NCI-H2171 (cell line): ENCODE data around the gene EXOC1L.
"Not testable (repeated sequence)": the region's sequence is repeated elsewhere in the genome, so short reads cannot be mapped to it uniquely, and the experiment has no call there.

ENCODE experiments used
- DNase-seq: peaks from one replicate; lab custom pipeline; 2025; lab: John Stamatoyannopoulos, UW

EXOC1L gene

DNA sequence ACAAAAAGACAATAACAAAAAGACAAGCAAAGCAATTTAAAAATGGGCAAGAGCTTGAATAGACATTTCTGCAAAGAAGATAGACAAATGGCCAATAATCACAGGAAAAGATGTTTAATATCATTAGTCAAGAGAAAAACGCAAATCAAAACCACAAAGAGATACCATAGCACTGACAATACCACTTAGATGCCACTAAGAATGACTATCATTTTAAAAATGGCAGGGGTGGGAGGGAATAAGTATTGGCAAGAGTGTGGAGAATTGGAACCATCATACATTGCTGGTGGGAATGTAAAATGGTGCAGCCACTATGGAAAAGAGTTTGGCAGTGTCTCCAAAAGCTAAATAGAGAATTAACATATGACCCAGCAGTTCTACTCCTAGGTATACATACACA, 18.8 kb downstream of the EXOC1L start:
- DNase-seq, result no peak

DNA sequence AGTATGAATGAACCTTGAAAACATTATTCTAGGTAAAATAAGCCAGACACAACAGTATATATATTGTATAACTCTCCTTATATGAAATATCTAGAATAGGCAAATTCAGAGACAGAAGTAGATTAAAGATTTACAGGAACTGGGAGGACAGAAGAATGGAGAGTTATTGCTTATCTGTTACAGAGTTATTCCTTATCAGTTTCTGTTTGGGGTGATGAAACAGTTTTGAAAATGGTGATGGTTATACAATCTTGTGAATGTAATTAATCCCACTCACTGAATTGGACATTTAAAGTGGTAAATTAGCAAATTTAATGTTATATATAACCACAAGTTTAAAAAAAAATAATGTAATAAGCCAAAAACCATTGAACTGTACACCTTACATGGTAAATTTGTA, 19.4 kb downstream of the EXOC1L start:
- no peak for DNase-seq

DNA sequence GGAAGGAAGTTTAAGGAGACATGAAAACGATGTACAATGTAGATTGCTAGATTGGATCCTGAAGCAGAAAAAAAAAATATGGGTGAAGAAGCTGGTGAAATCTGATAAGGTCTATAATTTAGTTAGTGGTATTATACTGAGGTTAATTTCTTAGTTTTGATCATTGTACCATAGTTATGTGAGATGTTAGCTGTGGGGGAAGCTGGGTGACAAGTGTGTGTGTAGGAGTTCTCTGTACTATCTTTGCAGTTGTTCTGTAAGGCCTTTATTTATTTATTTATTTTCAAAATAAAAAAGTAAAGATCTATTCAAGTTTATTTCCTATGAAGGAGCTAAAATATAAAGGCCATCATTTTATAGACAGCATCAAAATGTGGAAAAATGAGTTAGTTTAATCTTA, 21.4 kb downstream of the EXOC1L start:
- no peak for DNase-seq

DNA sequence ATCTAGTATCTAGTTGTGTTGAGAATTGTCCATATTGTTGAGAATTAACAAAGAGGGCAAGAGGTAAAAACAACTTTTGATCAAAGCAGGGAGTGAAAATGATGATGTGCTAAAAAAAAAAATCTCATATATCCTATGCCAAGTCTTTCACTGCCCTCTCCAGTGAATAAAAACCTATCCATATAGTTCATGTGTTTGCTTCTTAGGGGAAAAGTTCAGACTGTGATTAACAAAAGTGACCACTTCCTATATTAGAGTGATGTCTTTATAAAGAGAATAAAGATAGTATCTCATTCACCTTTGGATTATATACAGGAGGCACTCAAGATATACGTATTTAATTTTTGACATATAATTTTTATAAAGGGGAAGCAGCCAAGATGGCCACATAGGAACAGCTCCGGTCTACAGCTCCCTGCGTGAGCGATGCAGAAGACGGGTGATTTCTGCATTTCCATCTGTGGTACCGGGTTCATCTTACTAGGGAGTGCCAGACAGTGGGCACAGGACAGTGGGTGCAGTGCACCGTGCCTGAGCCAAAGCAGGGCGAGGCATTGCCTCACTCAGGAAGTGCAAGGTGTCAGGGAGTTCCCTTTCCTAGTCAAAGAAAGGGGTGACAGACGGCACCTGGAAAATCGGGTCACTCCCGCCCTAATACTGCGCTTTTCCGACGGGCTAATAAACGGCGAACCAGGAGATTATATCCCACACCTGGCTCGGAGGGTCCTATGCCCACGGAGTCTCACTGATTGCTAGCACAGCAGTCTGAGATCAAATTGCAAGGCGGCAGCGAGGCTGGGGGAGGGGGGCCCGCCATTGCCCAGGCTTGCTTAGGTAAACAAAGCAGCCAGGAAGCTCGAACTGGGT, 22.0 kb downstream of the EXOC1L start:
- not testable (repeated sequence) for DNase-seq

DNA sequence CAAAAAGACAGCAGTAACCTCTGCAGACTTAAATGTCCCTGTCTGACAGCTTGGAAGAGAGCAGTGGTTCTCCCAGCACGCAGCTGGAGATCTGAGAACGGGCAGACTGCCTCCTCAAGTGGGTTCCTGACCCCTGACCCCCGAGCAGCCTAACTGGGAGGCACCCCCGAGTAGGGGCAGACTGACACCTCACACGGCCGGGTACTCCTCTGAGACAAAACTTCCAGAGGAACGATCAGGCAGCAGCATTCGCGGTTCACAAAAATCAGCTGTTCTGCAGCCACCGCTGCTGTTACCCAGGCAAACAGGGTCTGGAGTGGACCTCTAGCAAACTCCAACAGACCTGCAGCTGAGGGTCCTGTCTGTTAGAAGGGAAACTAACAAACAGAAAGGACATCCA, 22.7 kb downstream of the EXOC1L start:
- DNase-seq, result not testable (repeated sequence)

DNA sequence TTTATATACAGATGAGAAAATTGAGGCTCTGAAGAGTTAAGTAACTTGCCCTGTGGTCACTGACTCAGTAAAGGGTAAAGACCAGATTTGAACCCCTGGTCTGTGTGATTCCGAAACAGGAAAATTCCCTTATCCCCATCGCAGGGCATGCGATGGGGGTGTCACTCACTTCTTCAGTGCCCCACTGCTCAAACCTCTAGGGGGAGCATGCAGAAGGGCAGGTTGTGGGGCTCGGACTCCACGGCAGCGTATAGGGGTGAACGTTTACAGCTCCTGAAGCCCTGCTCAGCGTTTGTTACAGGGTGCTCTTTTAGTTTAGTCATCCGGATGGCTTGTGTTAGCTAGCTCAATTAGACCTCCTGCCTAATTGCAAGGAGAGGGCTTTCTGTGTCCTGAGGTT, 30.1 kb downstream of the EXOC1L start:
- no peak for DNase-seq

DNA sequence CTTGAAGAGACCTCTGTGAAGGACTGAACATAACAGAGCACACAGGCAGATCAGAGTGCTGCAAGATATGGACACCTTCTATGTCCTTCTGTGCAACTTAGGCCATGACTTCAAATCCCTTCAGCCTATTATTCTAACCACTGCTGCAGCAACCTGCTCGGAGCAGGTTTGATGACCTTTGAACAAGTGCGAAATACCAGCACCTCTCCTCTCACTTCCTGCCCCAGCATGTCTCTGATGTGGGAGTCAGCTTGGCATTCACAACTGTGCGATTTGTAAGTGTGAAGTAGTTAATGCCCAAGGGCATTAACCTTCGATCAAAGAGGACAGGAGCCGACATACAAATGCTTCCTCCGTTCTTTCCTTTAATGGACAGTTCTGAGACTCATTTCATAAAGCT, 32.3 kb downstream of the EXOC1L start:
- DNase-seq, result no peak

DNA sequence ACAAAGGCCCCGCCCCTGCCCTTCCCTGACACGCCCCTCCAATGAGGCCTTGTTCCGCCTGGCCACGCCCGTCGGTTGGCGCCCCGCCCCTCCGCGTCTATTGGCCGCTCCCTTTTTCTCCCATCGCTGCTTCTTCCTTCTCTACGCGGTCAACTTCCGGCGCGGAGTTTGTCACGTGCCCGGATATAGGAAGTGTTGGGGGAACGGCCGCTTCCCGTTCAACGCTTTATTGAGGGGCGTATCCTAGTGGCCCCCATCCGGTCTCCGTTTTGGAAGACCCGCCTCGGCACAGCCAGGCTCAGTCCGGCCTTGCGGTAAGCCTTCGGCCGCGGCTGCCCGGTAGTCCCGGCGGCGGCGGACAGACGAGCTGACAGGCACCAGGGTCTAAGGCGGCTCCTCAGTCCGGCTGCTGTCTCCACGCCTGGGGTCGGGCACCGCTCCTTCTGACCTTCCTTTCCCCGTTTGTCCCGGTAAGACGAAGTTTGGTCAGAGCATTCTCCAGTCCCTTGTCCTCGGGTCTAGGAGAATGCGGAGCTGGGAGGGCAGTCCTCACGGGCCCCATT, 34.0 kb downstream of the EXOC1L start, which contains the start of gene EXOC1:
Gene EXOC1 (plus strand): TSS at position 165 of the 563 bp plus-strand sequence. CDS start 4,676 bp downstream, outside the sequence.
- peak; percentile 86 for DNase-seq

DNA sequence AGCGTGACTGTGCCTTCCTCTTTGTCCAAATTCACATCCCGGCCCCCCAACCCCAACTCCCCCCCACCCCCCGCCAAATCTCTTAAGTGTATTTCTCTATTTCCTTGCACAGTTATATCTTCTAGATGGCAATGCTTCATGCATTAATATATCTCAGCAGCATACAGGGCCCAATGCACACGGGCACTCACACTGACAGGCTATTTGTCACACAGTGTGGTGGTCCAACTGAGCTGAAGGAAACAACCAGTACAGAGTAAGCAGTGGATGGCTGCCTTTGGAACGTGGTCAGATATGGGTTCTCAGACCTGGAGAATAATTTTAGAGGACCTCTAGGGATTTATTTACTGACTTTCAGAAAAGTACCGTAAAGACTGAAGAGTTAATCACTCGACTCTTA, 34.5 kb downstream of the EXOC1L start:
- no peak for DNase-seq

DNA sequence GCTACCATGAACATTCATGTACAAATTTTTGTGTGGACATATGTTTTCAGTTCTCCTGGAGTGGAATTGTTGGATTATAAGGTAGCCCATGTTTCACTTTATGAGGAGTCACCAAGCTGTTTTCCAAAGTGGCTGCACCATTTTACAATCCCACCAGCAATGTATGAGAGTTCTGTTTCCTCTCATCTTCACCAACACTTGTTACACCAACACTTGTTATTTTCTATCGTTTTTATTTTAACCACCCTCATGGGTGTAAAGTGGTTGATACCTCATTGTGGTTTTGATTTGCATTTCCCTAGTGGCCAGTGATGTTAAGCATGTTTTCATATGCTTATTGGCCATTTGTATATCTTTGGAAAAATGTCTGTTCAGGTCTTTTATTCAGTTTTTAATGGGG, 38.0 kb downstream of the EXOC1L start:
- no peak for DNase-seq

DNA sequence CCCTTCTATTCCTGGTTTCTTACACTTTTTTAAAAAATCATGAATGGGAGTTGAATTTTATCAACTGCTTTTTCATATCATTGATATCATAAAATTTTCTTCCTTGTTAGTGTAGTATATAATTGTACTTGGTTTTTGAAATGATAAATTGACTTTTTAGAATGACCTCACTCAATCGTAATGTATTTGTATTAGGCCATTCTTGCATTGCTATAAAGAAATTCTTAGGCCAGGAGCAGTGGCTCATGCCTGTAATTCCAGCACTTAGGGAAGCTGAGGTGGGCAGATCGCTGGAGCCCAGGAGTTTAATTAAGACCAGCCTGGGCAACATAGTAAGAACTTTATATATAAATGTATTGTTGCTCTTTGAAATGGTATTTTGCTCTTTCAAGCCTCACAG, 40.1 kb downstream of the EXOC1L start:
- no peak for DNase-seq

DNA sequence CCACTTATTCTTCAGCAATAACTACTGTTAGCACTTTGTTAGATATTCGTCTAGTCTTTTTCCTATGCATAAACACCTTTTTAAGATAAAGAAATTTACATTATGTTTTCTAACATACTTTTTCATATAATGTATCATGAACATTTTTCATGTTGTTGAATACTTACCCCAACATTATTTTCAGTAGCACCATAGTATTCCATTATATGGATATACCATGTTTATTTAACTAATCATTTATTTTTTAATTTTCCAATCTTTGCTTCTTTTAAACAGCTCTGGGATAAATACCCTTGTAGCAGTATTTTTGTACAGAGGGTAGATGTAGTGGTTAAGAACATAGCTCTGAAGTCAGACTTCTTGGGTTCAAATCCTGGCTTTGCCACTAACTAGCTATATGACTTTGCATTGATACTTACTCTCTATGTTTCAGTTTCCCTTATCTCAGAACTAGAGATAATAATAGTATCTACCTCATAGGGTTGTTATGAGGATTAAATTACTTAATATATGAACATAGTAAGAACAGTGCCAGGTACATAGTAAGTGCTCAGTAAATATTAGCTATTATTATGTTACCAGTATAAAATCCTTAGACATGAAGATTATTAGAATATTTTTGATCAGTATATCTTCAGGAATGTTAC, 45.1 kb downstream of the EXOC1L start:
- DNase-seq, result no peak

DNA sequence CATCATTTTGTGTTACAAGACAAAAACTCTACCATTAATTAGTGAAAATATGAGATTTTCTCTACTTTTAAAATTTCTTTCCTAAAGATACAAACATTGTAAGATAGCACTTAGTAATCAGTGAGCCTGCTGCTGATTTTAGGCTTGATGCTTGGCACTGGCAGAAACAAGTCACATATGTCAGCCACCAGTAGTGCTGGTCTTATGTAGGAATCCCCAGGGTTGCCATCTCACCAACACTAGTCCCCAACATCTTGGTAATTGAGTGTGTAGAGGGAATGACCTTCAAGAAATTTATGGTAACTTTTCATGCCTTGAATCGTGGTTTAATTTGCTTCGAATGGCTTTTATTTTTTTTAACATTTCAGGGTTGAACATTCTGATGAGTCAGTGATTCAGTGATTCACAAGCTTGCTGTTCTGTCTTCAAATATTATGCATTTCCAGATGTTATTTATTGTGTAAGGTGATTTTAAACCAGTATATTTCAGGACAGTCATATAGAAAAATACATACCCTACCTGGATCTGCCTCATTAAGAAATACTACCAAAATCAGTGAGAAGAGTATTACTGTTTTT, 45.7 kb downstream of the EXOC1L start:
- DNase-seq, result no peak

DNA sequence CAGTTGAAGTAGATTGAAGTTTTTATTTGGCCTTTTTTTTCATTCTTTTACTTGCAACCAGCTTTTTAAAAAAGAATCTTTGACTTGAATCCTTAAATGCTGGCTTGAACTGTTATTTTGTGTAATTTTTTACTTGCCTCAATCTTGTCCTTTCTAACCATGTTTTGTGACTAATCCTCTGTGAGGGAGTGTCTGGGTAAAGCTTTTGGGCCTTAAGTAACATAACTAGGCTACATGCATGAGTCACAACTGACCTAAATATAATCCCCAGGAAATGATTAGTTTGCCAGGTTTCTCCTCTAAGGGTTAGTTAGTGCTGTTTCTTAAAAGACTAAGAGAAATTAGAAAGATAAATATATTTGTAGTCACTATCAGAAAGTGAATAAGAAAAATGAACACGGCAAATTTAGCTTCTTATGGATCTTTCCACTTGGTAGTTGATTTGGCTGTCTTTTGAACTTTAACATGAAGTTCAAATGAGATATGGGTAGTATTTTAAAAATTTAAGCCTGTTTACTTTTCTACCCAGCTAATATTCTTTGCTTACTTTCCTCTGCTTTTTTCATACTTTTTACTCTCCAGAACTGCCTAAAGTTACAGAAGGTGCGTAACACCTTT, 46.8 kb downstream of the EXOC1L start:
- no peak for DNase-seq

DNA sequence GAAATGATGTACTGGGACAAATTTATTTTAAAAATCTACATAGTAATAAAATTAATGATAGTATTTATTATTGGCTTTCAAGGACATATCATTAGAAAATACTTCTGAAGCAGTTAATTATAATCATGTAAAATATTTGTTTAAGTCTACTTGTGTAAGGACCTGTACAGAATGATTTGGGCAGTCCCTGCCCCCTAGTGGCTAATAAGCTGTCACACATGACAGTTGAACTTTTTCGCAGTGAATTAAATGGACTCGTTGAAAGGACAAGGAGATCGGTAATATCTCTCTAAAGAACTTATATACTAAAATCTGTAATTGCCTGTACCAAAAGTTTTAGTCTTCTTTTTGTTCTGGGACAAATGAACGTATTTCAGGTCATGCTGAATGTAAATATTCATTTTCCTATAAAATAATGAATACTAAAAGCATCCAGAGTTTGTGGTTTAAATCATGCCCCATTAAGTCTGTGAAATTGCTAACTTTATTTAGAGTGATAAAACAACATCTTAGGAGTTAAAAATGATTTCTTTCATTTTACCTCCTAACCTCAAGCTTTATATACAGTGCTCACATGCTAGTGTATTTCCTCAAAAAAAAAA, 47.5 kb downstream of the EXOC1L start:
- DNase-seq, result peak; percentile 9

DNA sequence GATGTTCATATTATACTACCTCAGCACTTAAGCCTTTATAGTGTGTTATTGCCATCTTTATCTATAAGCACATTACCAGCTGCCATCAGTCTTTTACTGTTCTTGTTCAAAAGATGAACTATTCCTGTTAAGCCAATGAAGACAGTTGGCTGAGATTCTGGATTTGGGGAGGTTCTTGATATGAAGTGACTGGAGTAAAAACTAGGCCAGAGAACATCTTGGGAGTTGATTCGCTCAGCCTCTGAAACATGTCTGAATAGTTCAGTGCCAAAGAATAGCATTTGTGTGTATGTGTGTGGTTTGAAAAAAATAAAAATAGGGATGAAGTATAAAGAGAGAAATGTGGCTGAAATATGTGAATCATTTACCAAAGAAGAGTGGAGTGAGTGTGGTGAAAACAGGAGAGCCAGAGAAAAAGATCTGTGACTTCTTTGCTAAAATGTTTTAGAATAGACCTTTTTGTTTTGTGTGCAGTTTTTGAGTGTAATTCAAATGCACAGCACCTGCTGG, 49.0 kb downstream of the EXOC1L start:
- DNase-seq, result no peak

DNA sequence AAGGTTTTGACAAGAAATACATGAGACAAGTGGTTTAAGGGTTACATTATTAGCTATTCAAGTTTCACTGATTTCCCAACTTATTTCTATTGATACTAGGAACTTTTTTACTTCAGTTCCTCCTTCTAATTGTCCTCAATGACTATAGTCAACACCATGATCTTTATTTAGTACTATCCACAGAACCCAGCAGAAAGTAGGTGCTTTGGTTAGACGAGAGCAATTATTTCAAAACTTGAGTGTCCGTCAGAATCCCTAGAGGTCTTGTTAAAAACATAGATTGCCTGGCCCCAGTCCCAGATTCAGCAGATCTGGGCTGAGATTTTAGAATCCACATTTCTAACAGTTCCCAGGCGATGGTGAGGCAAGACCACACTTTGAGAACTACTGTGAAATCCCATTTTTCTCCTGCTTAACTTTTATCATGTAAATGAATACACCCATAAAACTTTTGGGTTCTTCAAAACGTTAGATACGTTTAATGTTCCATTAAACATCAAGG, 51.8 kb downstream of the EXOC1L start:
- DNase-seq, result no peak

DNA sequence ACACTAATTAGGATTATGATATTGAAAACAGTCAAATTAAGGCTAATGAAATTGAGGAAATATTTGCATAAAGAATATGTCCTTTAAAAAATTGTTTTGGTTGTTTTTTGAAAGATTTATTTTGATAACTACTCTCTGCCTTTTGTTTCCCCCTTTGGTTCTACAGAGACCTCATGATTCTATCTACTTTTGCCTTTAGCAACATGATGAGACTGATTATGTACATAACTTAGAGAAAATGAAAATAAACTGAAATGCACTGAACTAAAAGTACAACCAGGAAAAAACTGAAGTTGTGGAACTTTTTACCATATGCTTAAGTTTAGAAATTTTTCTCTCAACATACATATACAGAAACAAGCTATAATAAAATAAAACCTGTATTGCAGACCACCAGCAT, 55.2 kb downstream of the EXOC1L start:
- no peak for DNase-seq

DNA sequence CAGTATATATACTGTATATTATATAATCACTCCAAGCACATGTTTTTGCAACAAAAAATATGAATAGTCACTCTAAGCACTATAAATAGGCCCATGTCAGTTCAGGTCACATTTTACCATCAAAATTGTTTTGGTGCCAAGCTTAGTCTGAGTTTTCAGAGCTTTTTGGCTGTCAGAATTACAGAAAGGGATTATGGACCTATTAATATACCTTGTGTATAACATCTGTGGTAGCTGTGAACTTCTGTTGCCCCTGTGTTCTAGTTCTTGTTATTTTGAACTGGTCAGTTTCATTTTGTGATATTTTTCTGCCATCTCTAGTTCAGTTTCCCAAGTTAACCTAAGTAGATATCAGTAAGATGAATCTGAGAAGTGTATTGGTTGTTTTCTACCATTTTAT, 56.8 kb downstream of the EXOC1L start:
- no peak for DNase-seq

DNA sequence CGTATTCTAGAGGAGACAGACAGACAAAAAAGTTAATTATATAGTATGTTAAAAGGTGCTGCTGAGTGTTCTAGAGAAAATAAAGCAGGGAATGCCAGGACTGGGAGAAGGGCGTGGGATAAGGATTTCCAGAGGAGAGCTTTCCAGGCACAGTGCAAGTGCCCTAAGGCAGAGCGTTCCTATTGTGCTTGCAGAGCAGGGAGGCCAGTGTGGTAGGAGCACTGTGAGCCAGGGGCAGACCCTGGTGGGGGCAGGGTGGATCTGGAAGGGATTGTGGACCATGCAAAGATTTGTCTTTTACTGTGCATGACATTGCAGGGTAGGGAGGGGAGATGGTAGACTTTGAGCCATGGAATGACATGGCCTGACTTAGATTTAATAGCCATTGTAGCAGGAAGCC, 59.6 kb downstream of the EXOC1L start:
- no peak for DNase-seq

DNA sequence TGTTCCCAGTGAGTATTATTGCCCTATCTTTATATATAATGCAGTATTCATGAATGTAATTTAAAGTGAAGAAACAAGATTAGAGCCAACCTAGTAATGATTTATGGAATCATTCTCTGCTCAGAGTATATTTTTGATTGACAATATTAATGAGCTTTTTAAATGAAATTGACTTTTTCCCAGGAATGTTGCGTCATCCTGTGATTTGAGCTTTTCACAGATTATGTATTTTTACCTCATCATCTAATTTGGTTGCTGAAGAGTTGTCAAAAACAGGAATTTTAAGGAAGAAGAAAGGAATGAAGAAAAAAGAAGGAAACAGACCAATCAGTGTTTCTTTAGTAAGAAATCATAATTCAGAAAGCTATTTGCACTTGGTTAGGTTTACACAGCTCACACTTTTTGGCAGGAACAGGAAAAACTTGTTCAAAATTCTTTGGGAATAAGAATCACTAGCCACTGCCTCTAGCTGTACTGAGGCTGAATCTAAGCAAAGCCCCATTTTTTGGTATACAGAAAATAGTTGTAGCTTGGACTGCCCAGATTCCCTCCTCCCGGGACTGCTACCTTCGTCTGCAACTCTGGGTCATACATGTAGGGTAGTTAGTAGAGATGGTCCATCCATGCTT, 61.2 kb downstream of the EXOC1L start:
- DNase-seq, result no peak
